Hindlimb muscle (tissue), 1 donor: ENCODE results near the gene CFH. TPM values are rescaled to one million over a fixed set of nuclear protein-coding genes. Genes with fewer than 3 reads are reported as not detected.
"Not testable (repeated sequence)": the region's sequence is repeated elsewhere in the genome, so short reads cannot be mapped to it uniquely, and the experiment has no call there.

Experiments used
- DNase-seq: peaks from one replicate; pipeline ENCODE4 v3.0.0-alpha.2; 2013
- polyA plus RNA-seq: library from polyadenylated mRNA; unstranded; fragments of 120-200 nt; gene quantifications from one replicate; pipeline ENCODE4 v1.2.1, GENCODE V29; 2013; ENCODE audit not compliant: insufficient read length

CFH gene
- polyA plus RNA-seq, 1 donor, result 98.4 TPM

DNA sequence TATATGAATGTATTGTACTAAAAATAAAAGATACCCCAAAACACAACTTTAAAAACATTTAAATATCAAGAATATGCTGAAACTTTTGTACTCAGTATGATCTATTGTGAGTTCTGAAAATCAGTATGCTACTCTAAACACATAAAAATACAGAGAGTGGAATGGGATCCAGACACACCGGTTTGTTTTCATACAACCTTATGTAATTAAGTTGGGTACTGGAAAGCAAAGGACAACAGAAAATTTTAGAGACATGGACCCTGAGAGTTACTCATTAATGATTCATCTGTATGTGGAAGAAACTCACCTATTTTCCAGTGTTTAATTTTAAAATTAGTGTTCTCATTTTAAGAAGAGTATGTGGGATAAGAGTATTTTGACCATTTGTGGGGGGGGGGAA lies 121.9 kb downstream of the CFH start:
- no peak for DNase-seq

DNA sequence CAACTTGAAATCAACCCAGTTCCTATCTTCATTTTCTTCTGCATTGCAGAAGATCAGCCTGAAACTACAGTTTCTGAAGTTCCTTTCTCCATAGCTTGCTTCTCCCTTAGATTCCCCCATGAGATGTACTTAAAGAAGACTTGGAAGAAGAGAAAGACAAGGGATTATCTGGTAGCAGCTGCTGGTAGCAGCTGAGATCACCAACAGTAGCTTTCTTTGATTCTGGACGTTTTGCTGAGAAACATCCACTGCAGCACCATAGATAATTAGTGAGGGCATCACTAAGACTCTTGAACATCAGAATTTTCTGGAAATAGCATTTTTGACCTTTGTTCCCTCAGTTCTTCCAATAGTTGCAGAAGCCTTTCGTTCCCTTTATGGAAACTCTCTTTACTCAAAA lies 122.3 kb downstream of the CFH start:
- no peak for DNase-seq

DNA sequence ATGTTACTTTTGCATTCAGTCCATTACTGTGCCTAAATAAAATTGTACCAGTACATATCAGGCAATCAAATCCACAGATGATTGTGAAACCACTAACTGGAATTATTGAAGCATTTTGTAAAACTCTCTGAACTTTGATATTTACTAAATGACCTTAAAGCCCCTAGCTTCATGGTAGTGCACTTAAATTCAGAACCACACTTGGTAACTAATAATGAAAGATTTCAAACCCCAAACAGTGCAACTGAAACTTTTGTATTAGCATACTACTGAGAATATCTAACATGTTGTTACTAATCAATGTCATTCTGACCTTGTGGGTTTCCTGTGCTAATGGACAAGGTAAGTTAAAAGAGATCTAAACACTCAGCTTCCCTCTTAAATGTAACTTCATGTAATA lies 122.8 kb downstream of the CFH start, which contains the start of gene CFHR3:
Gene CFHR3, plus strand, starts transcription at position 238 of the 400 bp plus-strand sequence. Its CDS starts 47 bp downstream, at position 285.
- DNase-seq, result no peak

DNA sequence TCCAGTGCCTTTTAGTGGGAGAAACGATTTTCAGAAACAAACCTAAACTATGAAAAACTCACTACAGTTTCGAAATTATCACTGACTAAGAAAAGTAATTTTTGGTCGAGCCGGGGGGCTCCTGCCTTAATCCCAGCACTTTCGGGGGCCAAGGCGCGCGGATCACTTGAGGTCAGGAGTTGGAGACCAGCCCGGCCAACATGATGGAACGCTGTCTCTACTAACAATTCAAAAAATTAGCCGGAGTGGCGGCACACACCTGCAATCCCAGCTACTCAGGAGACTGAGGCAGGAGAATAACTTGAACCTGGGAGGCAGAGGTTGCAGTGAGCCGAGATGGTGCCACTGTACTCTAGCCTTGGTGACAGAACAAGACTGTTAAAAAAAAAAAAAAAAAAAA lies 125.8 kb downstream of the CFH start:
- DNase-seq, result no peak

DNA sequence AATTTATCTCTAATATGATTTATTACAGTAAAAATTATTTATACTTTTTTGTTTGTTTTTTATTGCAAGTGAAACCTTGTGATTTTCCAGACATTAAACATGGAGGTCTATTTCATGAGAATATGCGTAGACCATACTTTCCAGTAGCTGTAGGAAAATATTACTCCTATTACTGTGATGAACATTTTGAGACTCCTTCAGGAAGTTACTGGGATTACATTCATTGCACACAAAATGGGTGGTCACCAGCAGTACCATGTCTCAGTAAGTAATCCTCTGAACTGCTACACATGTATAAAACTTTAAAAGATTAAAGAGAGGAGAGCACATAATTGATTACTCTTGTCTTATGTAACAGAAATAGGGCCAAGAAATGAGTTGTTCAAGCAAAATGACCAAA lies 127.2 kb downstream of the CFH start:
- no peak for DNase-seq

DNA sequence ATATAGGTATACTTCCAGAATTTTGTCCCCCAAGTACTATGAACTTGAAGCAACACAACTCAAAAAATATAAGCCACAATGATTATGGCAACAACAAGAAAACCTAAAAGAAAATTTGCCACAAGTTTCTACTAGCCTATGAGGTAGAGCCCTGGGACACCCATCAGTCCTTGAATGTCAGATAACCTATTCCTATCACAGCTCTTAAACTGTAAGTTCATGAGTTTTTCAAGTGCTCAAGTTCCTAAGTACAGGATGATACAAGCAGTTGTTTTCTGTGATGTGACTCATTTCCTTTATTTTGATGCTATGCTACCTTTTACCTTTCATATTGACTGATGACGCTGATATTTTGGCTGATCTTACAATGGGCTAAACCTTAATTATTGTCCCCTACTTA lies 139.4 kb downstream of the CFH start:
- not testable (repeated sequence) for DNase-seq

DNA sequence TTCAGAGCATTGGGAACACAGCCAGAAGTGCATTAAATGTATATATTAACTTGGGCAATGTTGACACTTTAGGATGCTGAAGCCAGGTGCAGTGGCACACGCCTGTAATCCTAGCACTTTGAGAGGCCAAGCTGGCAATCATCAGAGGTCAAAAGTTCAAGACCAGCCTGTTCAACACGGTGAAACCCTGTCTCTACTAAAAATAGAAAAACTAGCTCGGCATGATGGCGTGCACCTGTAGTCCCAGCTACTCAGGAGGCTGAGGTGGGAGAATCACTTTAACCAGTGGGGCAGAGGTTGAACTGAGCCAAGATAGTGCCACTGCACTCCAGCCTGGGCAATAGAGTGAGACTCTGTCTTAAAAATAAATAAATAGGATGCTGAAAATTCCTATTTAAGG lies 142.3 kb downstream of the CFH start:
- DNase-seq, result not testable (repeated sequence)

Other genes with a start within 250 kb of the CFH start
- 7.0 TPM for gene KCNT2, start 43.6 kb upstream of the CFH start, polyA plus RNA-seq
- 1.7 TPM for gene CFHR3, start 122.8 kb downstream of the CFH start, polyA plus RNA-seq
- not detected for gene CFHR1, start 167.7 kb downstream of the CFH start, polyA plus RNA-seq
- not detected for gene CFHR4, start 236.0 kb downstream of the CFH start, polyA plus RNA-seq